ENCODE results near the gene KLF7. TPM values are rescaled to one million over a fixed set of nuclear protein-coding genes. Genes with fewer than 3 reads are reported as not detected.

KLF7 gene
- total RNA-seq, 1 experiment from 2014 or later, result 17.1 TPM

- no peaks in the 10 kb centered on the region for H3K36me3 ChIP-seq (ENCODE audit: control insufficient read depth, insufficient read depth, low read length)
- ChIA-PET POLR2A (interaction anchor here (0.6 kb wide), 1 partner anchor 190 kb away, joined by 9 read pairs; no protein-coding TSS in a partner anchor), CTCF (no interaction called here)
- intact Hi-C loops (cut with micrococcal nuclease; ENCODE audit: unreplicated experiment), result no loop called here
- no peaks in the 10 kb centered on the region for H3K9me3 ChIP-seq (ENCODE audit: control insufficient read depth, insufficient read depth, low read depth, low read length)
- DNase-seq (ENCODE audit: low read depth, low spot score) (no peak), ATAC-seq (no peak)
- in situ Hi-C loops (cut with HindIII; ENCODE audit: low pct_unique_long_range_greater_than_20kb, low sequenced_read_pairs), result no loop called here
- no peak overlapping the region for H3K4me3 ChIP-seq (ENCODE audit: low read depth in 2 of 2, low read length in 2 of 2)
- no peak overlapping the region for H3K27ac ChIP-seq (ENCODE audit: low read length)
- H3K4me1 ChIP-seq (ENCODE audit: control insufficient read depth, insufficient read depth, low read length), result peaks cover 1% of the 10 kb centered on the region; the same call in 1 of the 2 replicates
- no peaks in the 10 kb centered on the region for H3K27me3 ChIP-seq (ENCODE audit: control insufficient read depth, insufficient read depth, low read length)
- TF ChIP-seq TCF7L2 (IDR thresholded peaks at IDR 0.05; ENCODE audit: low read depth, low read length), result no peak
- no peak for TF ChIP-seq SIN3A (IDR thresholded peaks at IDR 0.05; ENCODE audit: borderline replicate concordance, insufficient read depth, low read depth, low read length)
- no peak for TF ChIP-seq CTCF (IDR thresholded peaks at IDR 0.05)
- TF ChIP-seq POLR2AphosphoS5 (IDR thresholded peaks at IDR 0.05; ENCODE audit: low read depth, low read length), result no peak
- TF ChIP-seq REST (IDR thresholded peaks at IDR 0.05; ENCODE audit: insufficient read depth in 1 of 2, low read depth in 2 of 2, low read length in 1 of 2), result no peak
- no TSS peak for BruUV-seq (replicated peaks)
These were observed 36.9 kb downstream of the KLF7 start for GRCh38 chr2:207128867-207129266.

GRCh38 chr2:207126724-207127308 is 38.9 kb downstream of the KLF7 start:
- ATAC-seq (no peak), DNase-seq (ENCODE audit: low read depth, low spot score) (no peak)
- no peak overlapping the region for H3K4me3 ChIP-seq (ENCODE audit: low read depth in 2 of 2, low read length in 2 of 2)
- TF ChIP-seq REST (IDR thresholded peaks at IDR 0.05; ENCODE audit: insufficient read depth in 1 of 2, low read depth in 2 of 2, low read length in 1 of 2) (no peak), CTCF (IDR thresholded peaks at IDR 0.05) (no peak), SIN3A (IDR thresholded peaks at IDR 0.05; ENCODE audit: borderline replicate concordance, insufficient read depth, low read depth, low read length) (no peak), TCF7L2 (IDR thresholded peaks at IDR 0.05; ENCODE audit: low read depth, low read length) (no peak), POLR2AphosphoS5 (IDR thresholded peaks at IDR 0.05; ENCODE audit: low read depth, low read length) (no peak)
- no peaks in the 10 kb centered on the region for H3K36me3 ChIP-seq (ENCODE audit: control insufficient read depth, insufficient read depth, low read length)
- BruUV-seq (replicated peaks), result no TSS peak
- H3K4me1 ChIP-seq (ENCODE audit: control insufficient read depth, insufficient read depth, low read length), result no peaks in the 10 kb centered on the region
- no peaks in the 10 kb centered on the region for H3K27me3 ChIP-seq (ENCODE audit: control insufficient read depth, insufficient read depth, low read length)
- no peaks in the 10 kb centered on the region for H3K9me3 ChIP-seq (ENCODE audit: control insufficient read depth, insufficient read depth, low read depth, low read length)
- no peak overlapping the region for H3K27ac ChIP-seq (ENCODE audit: low read length)
- ChIA-PET POLR2A (no interaction called here), CTCF (no interaction called here)
- in situ Hi-C loops (cut with HindIII; ENCODE audit: low pct_unique_long_range_greater_than_20kb, low sequenced_read_pairs), result no loop called here
- intact Hi-C loops (cut with micrococcal nuclease; ENCODE audit: unreplicated experiment), result no loop called here
